GM18909 (cell line): Measurements from ENCODE around the gene RNF167.

Experiments
- ATAC-seq: cut with Tn5 transposase; IDR thresholded peaks from one replicate; pipeline ENCODE4 v1.9.1; 2021; ENCODE audit warnings: mild to moderate bottlenecking; ENCODE audit not compliant: unreplicated experiment, poor library complexity

RNF167 gene

GRCh38 chr17:4937553-4937952 is 2.5 kb upstream of the RNF167 start:
- no peak for ATAC-seq

- no peak for ATAC-seq
Observed at GRCh38 chr17:4938069-4938491, 2.0 kb upstream of the RNF167 start.

GRCh38 chr17:4938688-4939545 is 1.2 kb upstream of the RNF167 start:
- ATAC-seq = no peak

GRCh38 chr17:4939546-4939795 is 597 bp upstream of the RNF167 start:
- ATAC-seq = peak; percentile 17

GRCh38 chr17:4940555-4941318 is 669 bp downstream of the RNF167 start:
- no peak for ATAC-seq

- ATAC-seq = no peak
Observed at GRCh38 chr17:4941319-4941610, 1.2 kb downstream of the RNF167 start.

- no peak for ATAC-seq
Observed at GRCh38 chr17:4942760-4943508, 2.9 kb downstream of the RNF167 start.

DNA sequence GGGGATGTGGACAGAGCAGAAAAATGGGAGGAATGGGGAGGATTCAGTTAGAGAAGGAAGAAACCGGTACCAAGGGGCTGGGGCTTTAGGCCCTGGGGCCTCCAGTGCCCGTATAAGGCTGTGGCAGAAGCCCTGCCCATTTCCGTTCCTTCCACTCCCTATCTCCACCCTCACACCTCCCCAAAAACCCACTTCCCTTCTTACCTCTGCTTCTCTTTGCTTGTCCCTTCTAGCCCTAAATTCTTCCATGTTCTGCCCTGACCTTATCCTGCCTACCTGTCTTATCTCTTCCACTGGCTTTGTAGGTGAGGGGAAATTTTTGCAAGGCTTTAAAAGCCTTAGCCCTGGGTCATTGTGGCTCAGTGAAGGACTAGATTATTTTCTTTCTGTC is 4.1 kb downstream of the RNF167 start:
- no peak for ATAC-seq

DNA sequence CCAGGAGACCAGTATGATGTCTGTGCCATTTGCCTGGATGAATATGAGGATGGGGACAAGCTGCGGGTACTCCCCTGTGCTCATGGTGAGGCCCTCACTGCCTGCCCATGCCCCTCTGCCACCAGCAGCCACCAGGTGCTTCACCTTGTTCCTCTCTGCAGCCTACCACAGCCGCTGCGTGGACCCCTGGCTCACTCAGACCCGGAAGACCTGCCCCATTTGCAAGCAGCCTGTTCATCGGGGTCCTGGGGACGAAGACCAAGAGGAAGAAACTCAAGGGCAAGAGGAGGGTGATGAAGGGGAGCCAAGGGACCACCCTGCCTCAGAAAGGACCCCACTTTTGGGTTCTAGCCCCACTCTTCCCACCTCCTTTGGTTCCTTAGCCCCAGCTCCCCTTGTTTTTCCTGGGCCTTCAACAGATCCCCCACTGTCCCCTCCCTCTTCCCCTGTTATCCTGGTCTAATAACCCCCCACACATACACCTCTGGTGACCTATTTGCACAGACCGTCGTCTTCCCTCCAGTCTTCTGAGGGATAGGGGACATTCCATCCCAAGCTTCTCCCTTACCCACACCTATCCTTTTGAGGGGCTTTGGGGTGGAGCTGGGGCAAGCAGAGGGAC is 4.6 kb downstream of the RNF167 start:
- no peak for ATAC-seq

DNA sequence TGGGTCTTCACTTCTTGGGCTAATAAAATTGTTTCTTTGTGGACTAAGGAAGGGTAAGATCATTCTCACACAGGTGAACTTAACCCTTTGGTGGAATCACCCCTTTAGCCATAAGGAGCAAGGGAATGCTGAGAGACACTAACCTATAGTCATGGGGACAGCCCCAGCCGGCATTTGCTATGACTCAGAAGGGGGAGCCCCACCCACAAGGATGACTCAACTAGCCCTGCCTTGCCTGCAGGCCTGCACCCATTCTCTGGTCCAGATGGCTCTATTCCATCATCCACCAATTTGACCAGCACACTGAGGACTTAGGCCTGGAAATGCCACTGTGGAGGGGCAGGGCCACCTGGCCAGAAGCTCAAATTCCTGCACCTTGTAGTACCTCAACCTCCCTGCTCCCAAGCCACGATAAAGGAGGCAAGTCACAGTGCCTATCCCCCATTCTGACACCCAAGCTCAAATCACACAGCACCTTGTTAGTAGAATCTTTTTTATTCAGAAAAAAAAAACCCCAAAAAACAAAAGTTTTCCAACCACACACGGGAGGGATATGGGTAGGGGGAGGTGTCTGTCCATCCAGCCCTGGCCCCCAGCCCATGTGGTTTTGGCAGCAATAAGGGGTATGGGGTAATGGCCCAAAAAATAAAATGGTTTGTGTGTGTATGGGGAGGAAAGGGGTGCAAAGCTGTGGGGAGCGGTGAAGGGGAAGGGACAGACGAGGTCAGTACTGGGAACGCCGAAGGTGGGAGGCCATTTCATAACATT is 5.3 kb downstream of the RNF167 start:
- no peak for ATAC-seq

GRCh38 chr17:4945944-4946280 is 5.8 kb downstream of the RNF167 start:
- ATAC-seq = no peak

- no peak for ATAC-seq
Observed at GRCh38 chr17:4946312-4946976, 6.4 kb downstream of the RNF167 start.

- ATAC-seq = no peak
Observed at GRCh38 chr17:4947010-4947410, 6.9 kb downstream of the RNF167 start.

DNA sequence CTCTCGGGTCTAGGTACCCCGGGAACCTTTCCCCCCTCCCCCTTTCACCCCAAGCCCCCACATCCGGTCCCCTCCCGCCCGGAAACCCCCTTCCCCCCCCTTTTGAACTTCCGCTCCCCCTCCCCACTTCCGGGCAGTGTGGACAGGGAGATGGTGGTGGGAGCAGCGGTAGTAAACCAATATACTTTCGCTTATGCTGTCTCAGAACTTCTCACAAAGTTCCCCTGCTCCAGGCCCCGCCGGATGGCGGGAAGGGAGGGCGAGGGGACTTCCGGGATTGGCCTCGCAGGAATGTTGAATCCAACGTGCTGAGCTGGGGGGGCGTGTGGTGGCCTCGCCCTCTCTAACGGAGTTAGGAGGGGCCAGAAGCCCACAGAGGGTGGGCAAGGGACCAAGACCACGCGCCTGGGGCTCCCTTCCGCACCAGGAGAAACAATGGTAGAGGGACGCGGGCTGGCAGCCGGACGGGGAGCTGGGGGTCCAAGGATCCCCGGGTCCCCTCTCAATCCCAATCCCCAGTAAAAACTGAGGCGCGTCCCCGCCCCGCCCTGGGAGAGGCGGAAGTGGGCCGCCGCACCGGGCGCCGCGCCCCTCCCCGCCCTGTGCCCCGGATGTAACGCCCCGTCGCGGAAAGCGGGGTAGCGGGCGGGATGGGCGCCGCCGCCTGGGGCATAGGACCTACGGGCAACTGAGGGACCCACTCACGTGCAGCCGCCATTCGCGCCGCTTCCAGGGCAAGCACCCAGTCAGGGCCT is 7.5 kb downstream of the RNF167 start:
- peak; percentile 17 for ATAC-seq

DNA sequence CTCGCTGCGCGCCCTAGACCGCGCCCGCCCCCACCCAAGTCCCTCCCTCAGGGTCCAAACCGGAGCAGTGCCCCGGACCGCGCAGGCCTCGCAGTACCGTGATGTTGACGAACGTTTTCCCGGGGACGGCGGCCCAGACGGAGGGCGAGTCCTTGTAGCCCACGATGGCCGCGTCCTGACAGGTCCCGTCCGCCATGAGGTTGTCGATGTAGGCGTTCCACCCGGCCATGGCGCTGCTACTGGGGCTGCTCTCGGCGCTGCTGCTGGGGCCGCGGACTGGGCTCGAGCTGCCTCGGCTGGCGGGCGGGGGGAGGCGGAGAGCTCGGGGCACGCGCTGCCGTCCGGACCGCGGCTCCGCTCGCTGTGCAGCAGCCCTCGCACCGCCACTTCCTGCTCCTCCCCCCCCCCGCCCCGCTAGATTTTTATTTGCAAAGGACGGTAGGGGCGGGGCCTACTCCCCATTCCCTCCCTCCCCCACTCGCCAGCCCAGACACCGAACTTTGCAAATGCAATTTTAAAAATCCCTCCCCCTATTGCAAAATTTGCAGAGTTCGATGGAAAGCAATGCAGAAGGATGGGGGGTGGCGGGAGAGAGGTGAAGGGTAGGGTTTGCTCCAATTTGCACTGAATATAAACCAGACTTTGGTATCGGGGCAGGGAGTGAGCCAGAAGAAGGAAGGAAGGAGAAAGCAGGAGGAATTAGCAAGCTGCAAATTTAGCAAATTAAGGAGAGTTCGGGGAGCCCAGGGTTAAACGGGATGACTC is 8.3 kb downstream of the RNF167 start, which contains the start of gene PFN1:
Gene PFN1, minus strand, starts transcription at position 365 of the 765 bp plus-strand sequence. Its CDS starts 136 bp downstream, at position 229.
- peak; percentile 23 for ATAC-seq

GRCh38 chr17:4948931-4949320 is 8.9 kb downstream of the RNF167 start:
- peak; percentile 37 for ATAC-seq

GRCh38 chr17:4949321-4950074 is 9.4 kb downstream of the RNF167 start:
- peak; percentile 39 for ATAC-seq
